T1000 (cell line): ENCODE measurements around the gene AQP5.

Experiments used
- DNase-seq: peaks from one replicate; lab custom pipeline; 2025; ENCODE audit warnings: mixed read lengths; lab: John Stamatoyannopoulos, UW

Gene AQP5

GRCh38 chr12:49932533-49933130, 29.0 kb upstream of the AQP5 start:
- DNase-seq = no peak

GRCh38 chr12:49933796-49934195, 27.9 kb upstream of the AQP5 start:
- no peak for DNase-seq

DNA sequence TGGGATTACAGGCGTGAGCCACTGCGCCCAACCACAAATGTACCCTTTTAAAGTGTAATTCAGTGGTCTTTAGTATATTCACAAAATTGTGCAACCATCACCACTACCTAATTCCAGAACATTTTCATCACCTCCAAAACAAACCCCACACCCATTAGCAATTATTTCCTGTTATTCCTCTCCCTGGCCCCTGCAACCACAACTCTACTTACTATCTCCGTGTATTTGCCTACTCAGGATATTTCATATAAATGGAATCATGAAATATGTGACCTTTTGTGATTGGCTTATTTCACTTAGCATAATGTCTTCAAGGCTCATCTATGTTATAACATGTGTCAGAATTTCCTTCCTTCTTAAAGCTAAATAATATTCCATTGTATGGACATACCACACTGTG, 27.2 kb upstream of the AQP5 start:
- no peak for DNase-seq

GRCh38 chr12:49936925-49937324, 24.7 kb upstream of the AQP5 start:
- no peak for DNase-seq

GRCh38 chr12:49937639-49938300, 23.9 kb upstream of the AQP5 start:
- no peak for DNase-seq

- no peak for DNase-seq
Measured at GRCh38 chr12:49939307-49939706, 22.4 kb upstream of the AQP5 start.

DNA sequence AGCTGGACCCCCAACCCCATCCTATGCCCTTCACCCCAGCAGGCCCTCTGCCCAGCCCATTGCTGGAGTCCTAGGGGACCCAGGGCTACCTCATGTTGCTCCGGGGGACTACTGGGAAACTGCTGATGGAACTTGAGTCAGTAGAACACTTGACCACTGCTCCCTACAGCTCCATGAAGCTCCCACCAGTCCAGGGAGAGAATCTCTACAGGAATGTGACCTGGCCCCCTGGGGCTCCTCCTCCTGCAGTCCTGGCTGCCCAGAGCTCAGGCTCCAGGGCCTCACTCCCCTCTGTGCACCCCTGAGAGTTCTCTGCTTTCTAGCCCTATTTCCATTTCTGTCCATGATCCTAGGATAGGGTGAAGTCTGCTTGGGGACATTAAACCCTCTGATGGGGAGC, 22.0 kb upstream of the AQP5 start:
- DNase-seq = no peak

DNA sequence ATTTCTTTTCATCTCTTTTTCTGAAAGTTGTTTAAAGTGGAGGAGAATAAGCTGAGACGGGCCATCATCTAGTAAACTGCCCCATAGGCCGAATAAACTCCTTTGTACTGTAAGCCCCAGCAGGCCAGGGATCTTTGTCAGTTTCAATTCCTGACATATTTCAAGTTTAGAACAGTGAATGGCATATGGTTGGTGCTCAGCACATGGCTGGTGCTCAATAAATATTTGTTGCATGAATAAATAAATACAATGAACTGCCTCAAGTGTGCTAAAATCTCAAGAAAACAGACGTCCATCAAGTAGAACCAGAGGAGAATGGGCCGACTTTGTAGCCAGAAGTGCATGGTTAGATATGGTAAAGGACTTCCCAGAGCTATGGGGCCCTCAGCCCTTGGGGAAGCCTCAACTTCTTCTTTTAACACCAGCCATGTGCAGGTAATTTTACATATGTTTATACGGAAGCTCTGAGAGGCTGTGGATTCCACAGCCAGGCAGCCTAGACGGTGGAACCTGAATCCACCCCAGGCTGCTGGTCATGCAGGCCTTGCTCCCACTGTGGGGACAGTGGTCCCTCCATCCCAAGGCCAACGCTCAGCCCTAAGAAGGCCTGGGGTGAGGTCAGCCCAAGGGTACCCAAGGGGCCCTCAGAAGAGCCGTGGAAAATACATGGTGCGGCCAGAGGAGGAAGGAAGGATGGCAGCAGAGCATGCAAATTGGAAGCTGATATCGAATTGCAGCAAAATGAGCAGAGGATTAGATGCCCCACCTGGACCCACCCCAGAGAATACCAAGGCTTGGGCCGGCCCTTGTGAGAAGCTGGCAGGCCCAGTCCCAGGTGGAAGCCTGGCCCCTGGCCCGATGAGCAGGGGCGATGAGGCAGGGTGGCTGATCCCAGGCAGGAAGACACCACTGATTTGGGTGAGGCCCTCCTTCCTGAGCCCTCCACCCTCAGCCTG, 19.8 kb upstream of the AQP5 start:
- no peak for DNase-seq

DNA sequence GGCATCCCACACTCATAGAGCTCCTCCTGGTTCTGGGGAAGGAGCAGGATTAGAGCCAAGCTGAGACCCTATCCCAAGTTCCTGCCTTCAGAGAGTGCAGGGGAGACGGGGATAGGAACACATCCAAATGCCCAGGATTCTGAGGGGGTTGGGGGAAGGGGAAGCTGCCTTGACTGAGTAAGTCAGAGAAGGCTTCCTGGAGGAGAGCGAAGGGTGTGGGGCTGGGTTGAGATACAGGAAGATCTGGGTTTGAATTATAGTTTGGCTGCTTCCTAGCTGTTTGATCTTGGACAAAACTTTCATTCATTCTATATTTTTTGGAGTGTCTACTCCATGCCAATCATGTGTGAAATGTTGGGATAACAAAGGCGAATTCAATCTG, 19.2 kb upstream of the AQP5 start:
- DNase-seq = no peak

DNA sequence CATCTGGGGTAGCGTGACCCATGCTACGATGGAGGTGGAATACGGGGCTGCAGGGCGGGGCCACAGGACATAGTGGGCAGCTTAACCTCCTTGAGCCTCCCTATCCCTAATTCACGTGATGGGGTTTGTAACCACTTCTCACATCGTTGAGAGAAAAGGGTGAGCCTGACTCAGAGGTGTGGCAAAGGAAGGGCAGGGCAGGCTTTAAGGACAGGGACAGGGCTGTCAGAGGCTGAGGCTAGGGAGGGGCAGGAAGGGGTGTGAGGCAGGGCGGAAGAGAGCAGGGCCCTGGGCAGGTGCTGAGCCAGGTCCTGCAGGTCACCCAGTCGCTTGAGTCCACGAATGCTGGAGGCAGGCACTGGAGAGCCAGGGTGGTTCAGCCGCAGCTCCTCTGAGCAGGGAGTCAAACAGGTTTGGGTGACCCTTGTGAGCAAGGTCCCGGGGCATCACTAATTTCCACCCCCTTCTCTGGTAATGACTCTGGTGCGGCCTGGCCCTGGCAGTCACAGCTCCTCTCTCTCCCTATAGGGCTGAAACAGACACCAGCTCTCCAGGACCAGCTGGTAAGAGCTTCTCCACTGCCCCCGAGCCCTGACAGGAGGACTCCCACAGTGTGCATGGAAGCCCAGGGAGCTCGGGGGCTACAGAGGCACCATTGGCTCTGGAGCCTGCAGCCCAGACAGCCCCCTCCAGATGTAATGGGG, 18.6 kb upstream of the AQP5 start:
- no peak for DNase-seq

DNA sequence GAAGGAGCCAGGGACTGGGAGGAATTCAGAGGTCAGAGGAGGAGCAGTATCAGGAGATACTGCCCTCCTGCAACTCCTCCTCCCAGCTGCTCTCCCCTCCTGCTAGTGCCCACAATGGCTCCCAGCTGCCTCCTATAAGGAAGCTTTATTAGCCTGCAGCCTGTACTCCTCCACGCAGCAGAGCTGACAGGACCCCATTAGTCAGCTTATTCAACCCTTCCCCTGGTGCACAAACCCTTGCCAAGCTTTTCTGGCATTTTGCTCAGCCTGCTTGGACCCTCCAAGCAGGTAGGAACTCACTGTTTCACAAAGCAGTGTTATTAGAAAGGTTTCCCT, 18.1 kb upstream of the AQP5 start:
- DNase-seq = no peak

- no peak for DNase-seq
Measured at GRCh38 chr12:49944046-49944445, 17.6 kb upstream of the AQP5 start.

DNA sequence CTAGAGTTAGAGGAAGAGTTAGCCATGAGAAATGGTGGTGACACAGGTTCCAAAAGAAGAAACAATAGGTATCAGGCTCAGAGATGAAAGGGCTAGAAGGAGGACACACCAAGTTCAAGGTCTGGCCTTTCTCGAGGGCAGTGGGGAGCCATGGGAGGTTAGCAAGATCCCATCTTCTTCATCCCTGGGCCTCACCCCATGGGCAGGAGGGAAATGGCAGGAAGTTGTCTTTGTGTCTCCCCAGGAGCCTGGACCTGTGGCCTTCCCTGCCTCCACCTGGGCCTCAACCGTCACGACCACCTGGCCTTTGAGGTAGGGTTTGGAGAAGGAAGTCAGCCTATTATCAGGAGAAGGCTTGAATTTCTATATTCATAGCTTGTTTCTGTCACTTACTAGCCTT, 17.0 kb upstream of the AQP5 start:
- no peak for DNase-seq

- no peak for DNase-seq
Measured at GRCh38 chr12:49945394-49946080, 16.1 kb upstream of the AQP5 start.

DNA sequence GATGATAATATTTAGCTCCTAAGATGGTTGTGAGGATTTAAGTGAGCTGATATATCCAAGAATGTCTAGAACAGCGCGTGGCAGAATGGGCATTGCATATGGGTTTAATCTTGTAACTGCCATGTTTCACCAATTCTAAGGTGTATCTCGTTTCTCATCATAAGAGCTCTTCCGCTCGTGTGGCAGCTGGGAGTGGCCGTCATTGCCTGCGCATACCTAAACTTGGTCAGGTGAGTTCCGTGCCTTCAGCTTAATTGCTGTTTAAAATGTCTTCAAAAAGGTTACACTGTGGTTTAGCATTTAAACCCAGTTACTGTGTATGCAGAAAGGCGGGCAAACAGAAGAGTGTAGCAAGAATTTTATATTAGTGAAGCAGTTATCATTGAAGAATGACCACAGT, 15.6 kb upstream of the AQP5 start:
- DNase-seq = no peak

GRCh38 chr12:49946497-49946896, 15.2 kb upstream of the AQP5 start:
- DNase-seq = no peak

GRCh38 chr12:49947593-49948226, 14.0 kb upstream of the AQP5 start:
- DNase-seq = no peak

DNA sequence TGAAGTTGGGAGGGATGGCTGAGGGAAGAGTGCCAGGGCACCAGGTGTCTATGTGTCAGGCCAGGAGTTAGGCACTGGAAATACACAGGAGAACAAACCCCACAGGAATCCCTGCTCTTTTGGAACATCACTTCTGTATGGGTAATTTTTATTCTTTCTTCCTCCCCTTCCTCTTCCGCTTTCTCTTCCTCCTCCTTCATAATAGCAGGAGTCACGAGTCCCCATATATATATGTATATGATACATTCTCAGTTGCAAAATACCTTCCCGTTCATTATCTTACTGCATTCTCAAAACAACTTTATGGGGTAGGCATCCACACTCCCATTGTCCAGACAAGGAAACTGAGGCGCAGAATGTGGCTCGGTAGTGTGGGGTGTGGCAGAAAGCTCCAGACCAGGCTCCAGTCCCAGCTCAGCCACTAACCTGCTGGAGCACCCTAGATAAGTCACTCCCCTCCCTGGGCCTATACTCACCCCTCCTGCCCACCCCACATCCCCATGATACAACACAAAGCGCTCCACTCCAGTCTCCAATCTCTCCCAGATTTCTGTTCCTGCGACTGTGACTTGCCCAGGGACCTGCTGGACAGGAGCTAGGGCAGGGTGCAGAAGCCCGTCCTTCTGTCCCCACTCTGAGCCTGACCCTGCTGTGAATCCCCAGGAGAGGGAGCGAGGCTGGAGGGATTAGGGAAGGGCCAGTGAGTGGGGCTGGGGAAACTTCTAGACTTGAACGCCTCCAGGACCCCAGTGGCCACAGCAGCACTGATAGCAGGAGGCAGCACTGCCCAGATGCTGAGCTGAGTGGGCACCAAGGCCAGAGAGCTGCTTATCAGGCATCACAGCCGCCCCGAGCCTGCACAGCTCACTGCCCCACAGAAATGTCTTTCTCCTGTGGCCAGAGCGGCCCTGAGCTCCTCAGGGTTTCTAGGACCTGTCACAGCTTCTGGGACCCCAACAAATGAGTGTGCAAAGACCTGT, 12.5 kb upstream of the AQP5 start:
- DNase-seq = no peak

GRCh38 chr12:49949866-49950265, 11.8 kb upstream of the AQP5 start:
- DNase-seq = no peak
